SK-N-SH (cell line): ENCODE results near the gene SRP54.

ENCODE experiments used
- CTCF ChIP-seq: fragments of 200-600 bp; sonication (generic); IDR thresholded peaks from 2 replicates; pipeline ENCODE4 v1.6.1; 2017; ENCODE audit warnings: antibody characterized with exemption, mild to moderate bottlenecking, moderate library complexity
- POLR2AphosphoS5 ChIP-seq: IDR thresholded peaks from 2 replicates; pipeline ENCODE4 v1.6.1; 2012; ENCODE audit warnings: low read depth, low read length
- RFX5 ChIP-seq: IDR thresholded peaks from 2 replicates; pipeline ENCODE4 v1.6.1; 2012; ENCODE audit warnings: mild to moderate bottlenecking, improper control_type of control experiment, low read length
- TAF1 ChIP-seq: IDR thresholded peaks from 2 replicates; pipeline ENCODE4 v1.6.1; 2012; ENCODE audit warnings: low read depth, mild to moderate bottlenecking, low read length, moderate library complexity, borderline replicate concordance

GRCh38 chr14:34970665-34971064 lies 12.1 kb upstream of the SRP54 start:
- no peak for TF ChIP-seq CTCF
- TF ChIP-seq TAF1, result no peak
- no peak for TF ChIP-seq POLR2AphosphoS5
- TF ChIP-seq RFX5, result no peak
